CD8-positive, alpha-beta memory T cell (primary cell): ENCODE measurements around the gene OR7C1. TPM values are rescaled to one million over a fixed set of nuclear protein-coding genes. Genes with fewer than 3 reads are reported as not detected.

Experiments used
- CTCF ChIA-PET: fragments of 350-600 bp; sonication (Branson Sonifier 250); formaldehyde crosslinking; loops from one replicate; lab custom pipeline; 2021; ENCODE audit warnings: antibody characterized with exemption; lab: Charles Lee
- POLR2A ChIA-PET: fragments of 350-600 bp; sonication (Branson Sonifier 250); formaldehyde crosslinking; loops from one replicate; lab custom pipeline; 2021; ENCODE audit warnings: antibody characterized with exemption; lab: Charles Lee
- DNase-seq, 5 donors: peaks; one replicate each; pipeline versions ENCODE4 v3.0.0 to v3.0.0-alpha.2; 2020 to 2022; ENCODE audit warnings: mixed read lengths in 1 of 5
- H3K27ac ChIP-seq: one replicate; pipeline ENCODE4 v1.7.0; 2013; ENCODE audit warnings: low read depth, mild to moderate bottlenecking, low read length, moderate library complexity
- H3K27me3 ChIP-seq: 2 replicates; pipeline ENCODE4 v1.7.0; 2013; ENCODE audit warnings: low read length, mild to moderate bottlenecking; ENCODE audit not compliant: insufficient read depth, poor library complexity, severe bottlenecking
- H3K36me3 ChIP-seq: 2 replicates; pipeline ENCODE4 v1.7.0; 2013; ENCODE audit warnings: mild to moderate bottlenecking, low read length, moderate library complexity; ENCODE audit not compliant: insufficient read depth
- H3K4me1 ChIP-seq: 2 replicates; pipeline ENCODE4 v1.7.0; 2013; ENCODE audit warnings: mild to moderate bottlenecking, low read length, moderate library complexity; ENCODE audit not compliant: insufficient read depth
- H3K4me3 ChIP-seq: 2 replicates; pipeline ENCODE4 v1.7.0; 2013; ENCODE audit warnings: mild to moderate bottlenecking, low read length
- H3K9me3 ChIP-seq: 2 replicates; pipeline ENCODE4 v1.7.0; 2013; ENCODE audit warnings: mild to moderate bottlenecking, low read length
- H3K27ac Mint-ChIP-seq, 8 donors: one replicate each; pipeline ENCODE4 v1.8.0; 2020 to 2021; ENCODE audit warnings: mixed read lengths in 8 of 8, mild to moderate bottlenecking in 6 of 8, inconsistent platforms in 3 of 8, moderate library complexity in 3 of 8
- H3K27me3 Mint-ChIP-seq, 2 donors: one replicate each; pipeline ENCODE4 v1.8.0; 2020 to 2021; ENCODE audit warnings: mixed read lengths in 2 of 2, mild to moderate bottlenecking in 1 of 2, moderate library complexity in 1 of 2
- H3K36me3 Mint-ChIP-seq, 3 donors: one replicate each; pipeline ENCODE4 v1.8.0; 2020 to 2021; ENCODE audit warnings: mixed read lengths in 3 of 3, inconsistent platforms in 1 of 3, mild to moderate bottlenecking in 1 of 3
- H3K4me1 Mint-ChIP-seq, 3 donors: one replicate each; pipeline ENCODE4 v1.8.0; 2020 to 2021; ENCODE audit warnings: mixed read lengths in 3 of 3, inconsistent platforms in 1 of 3, mild to moderate bottlenecking in 1 of 3
- H3K4me3 Mint-ChIP-seq, 7 donors: one replicate each; pipeline ENCODE4 v1.8.0; 2020 to 2021; ENCODE audit warnings: mixed read lengths in 7 of 7, mild to moderate bottlenecking in 6 of 7, moderate library complexity in 4 of 7, inconsistent platforms in 2 of 7
- H3K9me3 Mint-ChIP-seq, 5 donors: one replicate each; pipeline ENCODE4 v1.8.0; 2020 to 2022; ENCODE audit warnings: mixed read lengths in 5 of 5, mild to moderate bottlenecking in 3 of 5, moderate library complexity in 2 of 5, inconsistent platforms in 1 of 5
- polyA plus RNA-seq: library from polyadenylated mRNA; unstranded; fragments of 300-500 nt; fragmentation: Illumina TruSeq; gene quantifications from one replicate; pipeline ENCODE4 v1.2.3, GENCODE V29; 2021
- total RNA-seq, 2 experiments: library from RNA; stranded (reverse); gene quantifications; one replicate each; pipeline ENCODE4 v1.2.3, GENCODE V29; 2021

The OR7C1 gene
- total and polyA plus RNA-seq, 3 experiments from 2014 or later = not detected

GRCh38 chr19:14830702-14831101 lies 4.3 kb downstream of the OR7C1 start:
- Mint-ChIP-seq H3K4me1 (no peaks in the 10 kb centered on the region), H3K27me3 (peaks cover 3 to 44% of the 10 kb centered on the region in 2 donors), H3K36me3 (no peaks in the 10 kb centered on the region), H3K4me3 (no peak overlapping the region), H3K9me3 (peaks cover 0 to under 1% (median 0%) of the 10 kb centered on the region in 5 donors), H3K27ac (no peak overlapping the region)
- Histone ChIP-seq H3K4me1 (no peaks in the 10 kb centered on the region), H3K27ac (no peak overlapping the region), H3K36me3 (no peaks in the 10 kb centered on the region), H3K4me3 (no peak overlapping the region), H3K27me3 (no peaks in the 10 kb centered on the region), H3K9me3 (no peaks in the 10 kb centered on the region)
- POLR2A ChIA-PET = no interaction called here
- CTCF ChIA-PET = no interaction called here
- no peak for DNase-seq

DNA sequence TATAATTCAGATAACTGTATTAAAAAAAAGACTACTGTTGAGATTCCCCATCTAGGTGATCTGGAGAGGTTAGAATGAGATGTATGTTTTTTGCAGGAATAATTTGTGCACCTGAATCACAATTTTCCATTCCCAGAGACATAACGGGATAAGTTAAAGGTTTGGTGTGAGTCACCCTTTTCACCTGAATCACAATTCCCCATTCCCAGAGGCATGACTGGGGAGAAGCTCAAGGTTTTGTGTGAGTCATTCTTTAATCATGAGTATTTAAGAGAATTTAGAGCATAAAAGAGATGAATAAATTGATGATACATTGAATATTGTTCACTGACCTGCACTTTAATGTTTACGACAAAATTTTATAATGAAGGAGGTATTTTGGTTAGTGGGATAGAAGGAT lies 9.0 kb downstream of the OR7C1 start:
- Mint-ChIP-seq H3K4me3 (no peak overlapping the region), H3K27ac (no peak overlapping the region), H3K36me3 (no peaks in the 10 kb centered on the region), H3K27me3 (peaks cover 20 to 61% of the 10 kb centered on the region in 2 donors), H3K4me1 (no peaks in the 10 kb centered on the region), H3K9me3 (peaks cover 0 to 7% (median 0%) of the 10 kb centered on the region in 5 donors)
- no peaks in the 10 kb centered on the region for H3K36me3 ChIP-seq
- H3K27ac ChIP-seq = no peak overlapping the region
- ChIA-PET POLR2A (no interaction called here), CTCF (no interaction called here)
- no peak for DNase-seq
- H3K9me3 ChIP-seq = no peaks in the 10 kb centered on the region
- no peaks in the 10 kb centered on the region for H3K4me1 ChIP-seq
- no peaks in the 10 kb centered on the region for H3K27me3 ChIP-seq
- no peak overlapping the region for H3K4me3 ChIP-seq

GRCh38 chr19:14821937-14822336 lies 13.0 kb downstream of the OR7C1 start:
- Histone ChIP-seq H3K36me3 (no peaks in the 10 kb centered on the region), H3K27me3 (no peaks in the 10 kb centered on the region), H3K9me3 (no peaks in the 10 kb centered on the region), H3K4me3 (no peak overlapping the region), H3K4me1 (no peaks in the 10 kb centered on the region), H3K27ac (no peak overlapping the region)
- no peak overlapping the region for H3K4me3 Mint-ChIP-seq
- CTCF ChIA-PET = no interaction called here
- no peaks in the 10 kb centered on the region for H3K36me3 Mint-ChIP-seq
- POLR2A ChIA-PET = no interaction called here
- H3K9me3 Mint-ChIP-seq = peaks cover 0 to 7% (median 0%) of the 10 kb centered on the region in 5 donors
- no peak for DNase-seq
- no peaks in the 10 kb centered on the region for H3K4me1 Mint-ChIP-seq
- H3K27ac Mint-ChIP-seq = no peak overlapping the region
- H3K27me3 Mint-ChIP-seq = peaks cover 20 to 50% of the 10 kb centered on the region in 2 donors

- no peaks in the 10 kb centered on the region for H3K4me1 Mint-ChIP-seq
- no peak overlapping the region for H3K4me3 ChIP-seq
- no peak for DNase-seq
- H3K27ac ChIP-seq = no peak overlapping the region
- peaks cover 4 to 18% of the 10 kb centered on the region in 2 donors for H3K27me3 Mint-ChIP-seq
- peaks cover 0 to 3% (median 0%) of the 10 kb centered on the region in 5 donors for H3K9me3 Mint-ChIP-seq
- H3K36me3 ChIP-seq = no peaks in the 10 kb centered on the region
- no peak overlapping the region for H3K27ac Mint-ChIP-seq
- H3K4me3 Mint-ChIP-seq = no peak overlapping the region
- H3K9me3 ChIP-seq = no peaks in the 10 kb centered on the region
- ChIA-PET CTCF (no interaction called here), POLR2A (no interaction called here)
- no peaks in the 10 kb centered on the region for H3K27me3 ChIP-seq
- no peaks in the 10 kb centered on the region for H3K36me3 Mint-ChIP-seq
- H3K4me1 ChIP-seq = no peaks in the 10 kb centered on the region
These were observed 16.4 kb downstream of the OR7C1 start for GRCh38 chr19:14818588-14818987.

DNA sequence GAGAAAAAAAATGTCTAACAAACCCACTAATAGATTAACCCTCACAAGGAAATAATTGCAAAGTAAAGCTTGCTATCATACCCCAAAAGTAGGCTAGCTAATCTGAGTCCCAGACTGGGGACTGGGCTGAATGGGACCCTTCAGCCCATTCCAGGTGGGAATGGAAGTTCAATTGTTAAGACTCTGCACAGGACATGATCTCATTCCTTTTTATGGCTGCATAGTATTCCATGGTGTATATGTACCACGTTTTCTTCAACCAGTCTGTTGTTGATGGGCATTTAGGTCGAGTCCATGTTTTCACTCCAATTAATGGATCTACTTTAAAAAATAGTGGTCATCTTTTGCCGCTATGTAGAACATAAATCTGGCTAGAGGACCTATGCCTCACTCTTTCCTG lies 17.9 kb downstream of the OR7C1 start:
- Histone ChIP-seq H3K27me3 (no peaks in the 10 kb centered on the region), H3K4me1 (no peaks in the 10 kb centered on the region), H3K27ac (no peak overlapping the region), H3K4me3 (no peak overlapping the region), H3K36me3 (no peaks in the 10 kb centered on the region), H3K9me3 (no peaks in the 10 kb centered on the region)
- Mint-ChIP-seq H3K4me3 (no peak overlapping the region), H3K36me3 (no peaks in the 10 kb centered on the region), H3K27me3 (peaks cover 1 to 13% of the 10 kb centered on the region in 2 donors), H3K9me3 (peaks cover 0 to 3% (median 0%) of the 10 kb centered on the region in 5 donors), H3K27ac (no peak overlapping the region), H3K4me1 (no peaks in the 10 kb centered on the region)
- ChIA-PET POLR2A (no interaction called here), CTCF (no interaction called here)
- DNase-seq = no peak

DNA sequence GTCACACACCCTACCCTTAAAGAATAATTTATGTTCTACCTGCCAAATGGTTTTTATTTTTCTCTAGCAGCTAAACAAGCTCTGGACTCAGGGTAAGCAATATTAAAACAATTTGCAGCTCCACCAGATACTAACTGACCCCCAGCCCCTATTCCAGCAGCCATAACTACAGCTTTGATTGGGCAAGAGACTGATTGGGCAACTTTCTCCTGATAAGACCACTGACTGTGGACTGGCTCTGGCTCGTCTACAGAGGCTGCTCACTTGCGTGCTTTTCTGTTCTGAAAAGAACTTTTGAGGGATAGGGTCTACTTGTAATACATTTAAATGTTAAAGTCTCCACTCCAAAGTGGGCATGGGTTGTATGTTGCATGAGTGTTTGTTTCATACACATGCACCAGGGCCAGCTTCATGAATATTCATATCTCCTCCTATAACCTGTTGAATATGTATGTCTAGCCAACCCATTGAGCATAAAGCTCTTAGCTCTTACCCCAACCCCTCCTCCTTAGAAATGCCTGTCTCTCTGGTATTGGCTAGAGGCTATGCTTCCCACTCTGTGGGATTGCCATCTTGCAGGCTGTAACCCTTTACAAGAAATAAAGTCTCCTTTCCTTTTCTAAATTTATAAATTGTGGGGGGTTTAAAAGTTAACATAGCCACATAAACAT lies 19.9 kb downstream of the OR7C1 start:
- Mint-ChIP-seq H3K4me3 (no peak overlapping the region), H3K9me3 (peaks cover 0 to 3% (median 0%) of the 10 kb centered on the region in 5 donors), H3K27me3 (peaks cover 1 to 4% of the 10 kb centered on the region in 2 donors), H3K4me1 (no peaks in the 10 kb centered on the region), H3K36me3 (no peaks in the 10 kb centered on the region), H3K27ac (no peak overlapping the region)
- no peak overlapping the region for H3K4me3 ChIP-seq
- ChIA-PET POLR2A (no interaction called here), CTCF (no interaction called here)
- H3K27me3 ChIP-seq = no peaks in the 10 kb centered on the region
- no peaks in the 10 kb centered on the region for H3K4me1 ChIP-seq
- DNase-seq = no peak
- no peaks in the 10 kb centered on the region for H3K36me3 ChIP-seq
- no peak overlapping the region for H3K27ac ChIP-seq
- H3K9me3 ChIP-seq = no peaks in the 10 kb centered on the region

DNA sequence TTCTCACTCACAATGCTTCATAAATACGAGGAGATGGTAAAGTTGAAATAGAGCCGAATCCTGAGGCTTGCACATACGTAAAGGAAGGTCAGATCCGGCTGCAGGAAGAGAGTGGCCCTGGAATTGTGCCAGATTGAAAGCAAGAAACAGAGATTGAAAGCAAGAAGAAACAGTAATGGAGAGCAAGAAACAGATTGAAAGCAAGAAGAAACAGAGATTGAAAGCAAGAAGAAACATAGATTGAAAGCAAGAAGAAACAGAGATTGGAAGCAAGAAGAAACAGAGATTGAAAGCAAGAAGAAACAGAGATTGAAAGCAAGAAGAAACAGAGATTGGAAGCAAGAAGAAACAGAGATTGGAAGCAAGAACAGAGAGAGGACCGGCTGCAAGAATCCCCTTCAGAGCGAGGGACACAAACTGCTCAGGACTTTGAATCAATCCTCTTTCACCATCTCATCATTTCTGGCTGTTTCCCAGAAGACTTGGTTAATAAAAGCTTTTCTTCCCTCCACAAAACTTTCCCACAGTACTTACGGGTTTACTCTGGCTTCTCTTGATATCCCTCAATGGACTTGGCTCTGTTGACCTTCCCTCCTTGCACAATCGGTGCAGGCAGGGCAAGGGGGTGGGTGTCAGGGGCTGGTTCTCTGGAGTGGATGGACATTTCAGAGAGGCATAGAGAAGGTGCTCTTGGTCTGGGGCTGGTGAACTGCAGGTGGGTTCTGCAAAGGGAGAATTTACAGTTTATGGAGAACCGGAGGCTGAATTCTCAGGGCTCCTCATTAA lies 25.5 kb downstream of the OR7C1 start:
- H3K4me1 Mint-ChIP-seq = no peaks in the 10 kb centered on the region
- peaks cover 0 to 17% of the 10 kb centered on the region in 2 donors for H3K27me3 Mint-ChIP-seq
- ChIA-PET CTCF (no interaction called here), POLR2A (no interaction called here)
- no peaks in the 10 kb centered on the region for H3K36me3 ChIP-seq
- no peak overlapping the region for H3K27ac ChIP-seq
- peaks cover 0 to 2% (median 0%) of the 10 kb centered on the region in 3 donors for H3K36me3 Mint-ChIP-seq
- H3K4me1 ChIP-seq = no peaks in the 10 kb centered on the region
- no peak overlapping the region for H3K27ac Mint-ChIP-seq
- DNase-seq = no peak
- no peaks in the 10 kb centered on the region for H3K9me3 ChIP-seq
- H3K9me3 Mint-ChIP-seq = no peaks in the 10 kb centered on the region
- H3K4me3 Mint-ChIP-seq = no peak overlapping the region
- H3K4me3 ChIP-seq = no peak overlapping the region
- H3K27me3 ChIP-seq = no peaks in the 10 kb centered on the region

- Histone ChIP-seq H3K36me3 (no peaks in the 10 kb centered on the region), H3K27me3 (no peaks in the 10 kb centered on the region), H3K9me3 (no peaks in the 10 kb centered on the region), H3K4me3 (no peak overlapping the region), H3K4me1 (no peaks in the 10 kb centered on the region), H3K27ac (no peak overlapping the region)
- DNase-seq = no peak
- CTCF ChIA-PET = no interaction called here
- Mint-ChIP-seq H3K27me3 (peaks cover 4 to 34% of the 10 kb centered on the region in 2 donors), H3K4me1 (no peaks in the 10 kb centered on the region), H3K4me3 (no peak overlapping the region), H3K36me3 (peaks cover 0 to 2% (median 0%) of the 10 kb centered on the region in 3 donors), H3K27ac (no peak overlapping the region), H3K9me3 (no peaks in the 10 kb centered on the region)
- POLR2A ChIA-PET = no interaction called here
These were observed 30.2 kb downstream of the OR7C1 start for GRCh38 chr19:14804765-14805164.
